ENCODE results near the gene MED31.

MED31 gene

DNA sequence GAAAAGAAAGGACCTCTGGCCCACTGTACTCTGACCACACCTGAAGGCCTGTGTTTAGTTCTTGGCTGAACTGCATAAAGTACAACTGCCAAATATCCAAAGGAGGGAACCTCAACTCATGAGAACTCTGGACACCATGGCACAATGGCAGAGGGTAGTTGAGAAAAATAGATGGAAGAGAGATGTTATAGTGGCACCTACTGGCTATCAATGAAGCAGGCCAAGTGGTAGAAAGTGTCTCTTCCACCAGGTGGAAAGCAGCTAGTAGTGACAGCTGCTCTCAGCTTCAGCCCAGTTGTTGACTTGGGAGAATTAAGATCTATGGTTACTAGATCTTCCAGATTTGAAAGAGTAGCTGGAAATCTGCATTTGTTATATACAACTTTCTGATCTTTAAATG, 3.2 kb downstream of the MED31 start:
- TF ChIP-seq, protein P1, sequence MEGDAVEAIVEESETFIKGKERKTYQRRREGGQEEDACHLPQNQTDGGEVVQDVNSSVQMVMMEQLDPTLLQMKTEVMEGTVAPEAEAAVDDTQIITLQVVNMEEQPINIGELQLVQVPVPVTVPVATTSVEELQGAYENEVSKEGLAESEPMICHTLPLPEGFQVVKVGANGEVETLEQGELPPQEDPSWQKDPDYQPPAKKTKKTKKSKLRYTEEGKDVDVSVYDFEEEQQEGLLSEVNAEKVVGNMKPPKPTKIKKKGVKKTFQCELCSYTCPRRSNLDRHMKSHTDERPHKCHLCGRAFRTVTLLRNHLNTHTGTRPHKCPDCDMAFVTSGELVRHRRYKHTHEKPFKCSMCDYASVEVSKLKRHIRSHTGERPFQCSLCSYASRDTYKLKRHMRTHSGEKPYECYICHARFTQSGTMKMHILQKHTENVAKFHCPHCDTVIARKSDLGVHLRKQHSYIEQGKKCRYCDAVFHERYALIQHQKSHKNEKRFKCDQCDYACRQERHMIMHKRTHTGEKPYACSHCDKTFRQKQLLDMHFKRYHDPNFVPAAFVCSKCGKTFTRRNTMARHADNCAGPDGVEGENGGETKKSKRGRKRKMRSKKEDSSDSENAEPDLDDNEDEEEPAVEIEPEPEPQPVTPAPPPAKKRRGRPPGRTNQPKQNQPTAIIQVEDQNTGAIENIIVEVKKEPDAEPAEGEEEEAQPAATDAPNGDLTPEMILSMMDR (IDR thresholded peaks at IDR 0.05; ENCODE audit: low read depth, low read length), result no peak
- no peak overlapping the region for H3K4me3 ChIP-seq (ENCODE audit: low read depth, low read length)

DNA sequence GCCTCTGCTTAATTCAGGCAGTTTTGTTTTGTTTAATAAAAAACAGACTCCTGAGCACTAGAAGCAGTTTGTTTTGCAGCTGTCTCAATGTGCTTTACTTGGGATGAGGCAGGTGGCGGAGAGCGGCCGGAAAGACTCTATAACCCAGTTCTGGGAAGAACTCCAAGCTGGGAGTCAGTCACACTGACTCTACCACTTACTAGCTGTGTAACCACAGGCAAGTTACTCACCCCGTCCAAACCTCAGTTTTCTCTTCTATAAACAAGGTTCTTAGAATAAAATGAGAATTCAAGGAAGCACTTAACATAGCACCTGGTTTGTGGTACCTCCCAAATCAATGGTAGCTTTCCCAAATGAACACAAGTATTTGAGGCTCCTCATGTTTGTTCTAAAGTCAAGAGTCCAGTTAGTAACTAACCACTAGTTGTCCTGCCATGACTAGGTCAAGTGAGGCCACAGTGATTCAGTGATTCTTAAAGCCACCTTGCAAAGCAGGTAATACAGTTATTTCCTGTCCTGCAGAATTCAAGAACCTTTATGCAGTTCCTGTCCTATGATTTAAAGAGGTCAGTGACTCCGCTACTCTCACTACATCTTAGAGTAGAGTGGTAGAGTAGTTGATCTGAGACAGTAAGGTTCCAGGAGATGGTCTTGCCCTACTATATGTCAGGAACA, 7.8 kb downstream of the MED31 start:
- TF ChIP-seq, protein P1 (IDR thresholded peaks at IDR 0.05; ENCODE audit: low read depth, low read length), result no peak
- no peak overlapping the region for H3K4me3 ChIP-seq (ENCODE audit: low read depth, low read length)

GRCh38 chr17:6642592-6642991, 8.8 kb downstream of the MED31 start:
- TF ChIP-seq, protein P1 (IDR thresholded peaks at IDR 0.05; ENCODE audit: low read depth, low read length), result no peak
- no peak overlapping the region for H3K4me3 ChIP-seq (ENCODE audit: low read depth, low read length)

GRCh38 chr17:6641247-6641863, 10.1 kb downstream of the MED31 start:
- TF ChIP-seq, protein P1 (IDR thresholded peaks at IDR 0.05; ENCODE audit: low read depth, low read length), result no peak
- peak overlapping the region; percentile 90 for H3K4me3 ChIP-seq (ENCODE audit: low read depth, low read length)

- TF ChIP-seq, protein P1 (IDR thresholded peaks at IDR 0.05; ENCODE audit: low read depth, low read length), result no peak
- H3K4me3 ChIP-seq (ENCODE audit: low read depth, low read length), result peak within 1 kb of the TSS; percentile 90
Measured at GRCh38 chr17:6640536-6641246, 10.7 kb downstream of the MED31 start, which contains the start of the genes KIAA0753 and TXNDC17. Gene KIAA0753, minus strand, starts transcription at chr17:6640711. Its CDS starts 5,608 bp downstream, at chr17:6635103. Gene TXNDC17, plus strand, starts transcription at chr17:6641060. Its CDS starts 23 bp downstream, at chr17:6641083.

GRCh38 chr17:6639586-6640535, 11.5 kb downstream of the MED31 start:
- peak overlapping the region; percentile 90 for H3K4me3 ChIP-seq (ENCODE audit: low read depth, low read length)
- TF ChIP-seq, protein P1 (IDR thresholded peaks at IDR 0.05; ENCODE audit: low read depth, low read length), result no peak

All from WI38 (cell line).